HepG2 (cell line): ENCODE results near the gene LRRC8E. TPM values are rescaled to one million over a fixed set of nuclear protein-coding genes. Genes with fewer than 3 reads are reported as not detected.

ENCODE experiments used
- CENPX ChIP-seq: sonication (generic); formaldehyde crosslinking; IDR thresholded peaks from 2 replicates; pipeline ENCODE4 v1.9.0; 2021; ENCODE audit warnings: mild to moderate bottlenecking, missing genetic modification reagents, moderate library complexity
- ETV5 ChIP-seq: IDR thresholded peaks from 2 replicates; pipeline ENCODE4 v1.6.1; 2018; ENCODE audit warnings: missing biosample characterization, missing genetic modification reagents, inconsistent platforms, borderline replicate concordance
- FOXA3 ChIP-seq: IDR thresholded peaks from 2 replicates; pipeline ENCODE4 v1.6.1; 2016; ENCODE audit warnings: missing genetic modification reagents, missing compliant biosample characterization
- HDAC6 ChIP-seq: fragments of 200-600 bp; sonication (generic); IDR thresholded peaks from 2 replicates; pipeline ENCODE4 v1.7.0; 2017; ENCODE audit warnings: mild to moderate bottlenecking, antibody characterized with exemption, low read length, low read depth
- HMG20A ChIP-seq: IDR thresholded peaks from 2 replicates; pipeline ENCODE4 v1.6.1; 2016; ENCODE audit warnings: borderline replicate concordance
- KMT2B ChIP-seq: IDR thresholded peaks from 2 replicates; pipeline ENCODE4 v1.6.1; 2016; ENCODE audit warnings: missing genetic modification reagents, missing compliant biosample characterization
- MAFK ChIP-seq, 2 experiments: IDR thresholded peaks in 1 of 2; conservative IDR thresholded peaks in 1 of 2; 2 replicates each; pipeline ENCODE4 v1.6.1; 2011; ENCODE audit warnings: improper control_type of control experiment in 2 of 2, low read length in 2 of 2
- NCOR1 ChIP-seq: fragments of 200-600 bp; sonication (generic); IDR thresholded peaks from 2 replicates; pipeline ENCODE4 v1.7.0; 2017; ENCODE audit warnings: antibody characterized with exemption, low read length, borderline replicate concordance
- PAXIP1 ChIP-seq: sonication (generic); formaldehyde crosslinking; conservative IDR thresholded peaks from 2 replicates; pipeline ENCODE4 v1.4.0; 2020; ENCODE audit warnings: mild to moderate bottlenecking, missing genetic modification reagents, moderate library complexity
- POGK ChIP-seq: sonication (generic); formaldehyde crosslinking; conservative IDR thresholded peaks from 2 replicates; pipeline ENCODE4 v1.8.0; 2022; ENCODE audit warnings: mild to moderate bottlenecking, moderate library complexity, missing genetic modification reagents
- SMAD9 ChIP-seq: sonication (generic); formaldehyde crosslinking; IDR thresholded peaks from 2 replicates; pipeline ENCODE4 v1.5.1; 2020; ENCODE audit warnings: mild to moderate bottlenecking, missing genetic modification reagents
- SOX5 ChIP-seq: IDR thresholded peaks from 2 replicates; pipeline ENCODE4 v1.6.1; 2016; ENCODE audit warnings: borderline replicate concordance
- ZNF282 ChIP-seq: fragments of 450-650 bp; IDR thresholded peaks from 2 replicates; pipeline ENCODE4 v1.6.1; 2018; ENCODE audit not compliant: partially characterized antibody
- ZNF296 ChIP-seq: sonication (generic); formaldehyde crosslinking; conservative IDR thresholded peaks from 2 replicates; pipeline ENCODE4 v1.5.0; 2020; ENCODE audit warnings: mild to moderate bottlenecking, missing genetic modification reagents
- ZNF33A ChIP-seq: sonication (generic); formaldehyde crosslinking; IDR thresholded peaks from 2 replicates; pipeline ENCODE4 v1.5.1; 2020; ENCODE audit warnings: missing genetic modification reagents, mild to moderate bottlenecking, moderate library complexity, borderline replicate concordance
- ZNF354B ChIP-seq: sonication (generic); formaldehyde crosslinking; IDR thresholded peaks from 2 replicates; pipeline ENCODE4 v1.8.0; 2022; ENCODE audit warnings: mild to moderate bottlenecking, missing genetic modification reagents
- ZNF432 ChIP-seq: sonication (generic); formaldehyde crosslinking; IDR thresholded peaks from 2 replicates; pipeline ENCODE4 v1.5.0; 2020; ENCODE audit warnings: missing genetic modification reagents, mild to moderate bottlenecking, borderline replicate concordance
- ZNF556 ChIP-seq: sonication (generic); formaldehyde crosslinking; IDR thresholded peaks from 2 replicates; pipeline ENCODE4 v1.4.0; 2020; ENCODE audit warnings: mild to moderate bottlenecking, missing genetic modification reagents, borderline replicate concordance
- ZNF605 ChIP-seq: sonication (generic); formaldehyde crosslinking; IDR thresholded peaks from 2 replicates; pipeline ENCODE4 v1.8.0; 2022; ENCODE audit warnings: mild to moderate bottlenecking, missing genetic modification reagents
- ZNF724P ChIP-seq: sonication (generic); formaldehyde crosslinking; IDR thresholded peaks from 2 replicates; pipeline ENCODE4 v1.8.0; 2022; ENCODE audit warnings: missing genetic modification reagents, borderline replicate concordance
- ZNF83 ChIP-seq: sonication (generic); formaldehyde crosslinking; IDR thresholded peaks from 2 replicates; pipeline ENCODE4 v1.4.0; 2020; ENCODE audit warnings: missing genetic modification reagents, mild to moderate bottlenecking, borderline replicate concordance
- polyA plus RNA-seq, 8 experiments: library from polyadenylated mRNA; depleted of rRNA in 3 of 8; stranded (reverse) in 7 of 8; unstranded in 1 of 8; fragments of >200 nt; fragmentation: Illumina TruSeq in 4 of 8; extraction: Trizol in 4 of 8; gene quantifications; 2 replicates each; pipeline versions ENCODE4 v1.2.1 to v1.2.3, GENCODE V29; 2011 to 2016; ENCODE audit warnings: low read depth in 4 of 8, missing spikeins in 1 of 8, mixed read lengths in 1 of 8; ENCODE audit not compliant: insufficient read depth in 1 of 8
- total RNA-seq, 5 experiments: library from RNA; depleted of rRNA; stranded (reverse); fragments of >200 nt; fragmentation: Illumina TruSeq; extraction: Trizol; gene quantifications; 2 replicates each; pipeline ENCODE4 v1.2.3, GENCODE V29; 2016; ENCODE audit warnings: low read depth in 1 of 5
- TF ChIP-seq, protein P1 (sequence below): sonication (generic); IDR thresholded peaks from 2 replicates; pipeline ENCODE4 v1.6.1; 2016; ENCODE audit warnings: low read depth, borderline replicate concordance
- TF ChIP-seq, protein P2 (sequence below): IDR thresholded peaks from 2 replicates; pipeline ENCODE4 v1.6.1; 2018; ENCODE audit warnings: missing genetic modification reagents, mild to moderate bottlenecking, missing compliant biosample characterization

LRRC8E gene
- total and polyA plus RNA-seq, 2 of the 13 experiments (the other 11 are each of a cell fraction or from before 2014, with no cell fraction given): 8.0 to 10.3 TPM

DNA sequence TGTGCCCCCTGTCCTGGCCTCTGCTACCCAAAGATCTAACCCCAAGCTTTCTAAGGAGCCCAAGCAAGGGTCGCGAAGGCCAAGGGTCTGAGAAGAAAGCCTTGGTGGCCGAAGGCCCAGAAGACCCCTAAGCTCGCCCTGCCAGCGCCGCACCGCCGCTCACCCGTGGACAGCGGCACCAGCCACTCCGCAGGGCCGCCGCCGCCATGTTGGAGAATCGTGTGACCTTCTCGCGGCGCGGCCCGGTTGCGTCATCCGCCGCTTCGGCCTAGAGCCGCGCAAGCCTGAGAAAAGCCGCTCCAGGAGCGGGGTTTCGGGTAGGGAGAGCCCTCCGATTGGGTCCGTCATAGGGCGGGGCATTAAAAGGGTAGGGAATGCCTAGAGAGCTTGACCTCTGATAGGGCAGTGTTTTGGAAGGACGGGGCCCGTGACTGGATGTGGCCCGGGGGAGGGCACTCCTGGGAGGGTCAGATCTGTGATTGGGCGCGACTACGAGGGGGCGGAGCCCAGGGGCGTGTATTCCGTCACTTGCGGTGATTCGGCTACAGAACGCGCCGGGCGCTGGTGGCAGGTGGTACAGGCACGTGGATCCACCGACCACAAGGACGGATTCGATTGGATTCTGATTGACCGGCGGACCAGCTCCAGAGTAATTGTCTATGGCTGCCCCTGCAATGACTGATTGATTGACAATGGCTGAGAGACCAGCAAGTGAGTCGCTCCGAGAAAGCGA lies 55.3 kb downstream of the LRRC8E start, which contains the start of gene TIMM44 (continued):
- TF ChIP-seq PAXIP1 (CRISPR knock-in tag): peak; percentile 55
- TF ChIP-seq KMT2B (CRISPR knock-in tag): peak; percentile 71
- 0 out of 2 replicates have a peak, but pooled peaks have one; percentile 76 for TF ChIP-seq ZNF354B
- no peak; the same call in 1 of the 2 replicates for TF ChIP-seq ZNF724P (CRISPR knock-in tag)
- TF ChIP-seq ZNF282: no peak
- no peak; the same call in 1 of the 2 replicates for TF ChIP-seq FOXA3 (CRISPR knock-in tag)
- TF ChIP-seq CENPX (CRISPR knock-in tag): no peak
- TF ChIP-seq ZNF33A (CRISPR knock-in tag): no peak
- no peak for TF ChIP-seq HMG20A (CRISPR knock-in tag)
- TF ChIP-seq, protein P1, sequence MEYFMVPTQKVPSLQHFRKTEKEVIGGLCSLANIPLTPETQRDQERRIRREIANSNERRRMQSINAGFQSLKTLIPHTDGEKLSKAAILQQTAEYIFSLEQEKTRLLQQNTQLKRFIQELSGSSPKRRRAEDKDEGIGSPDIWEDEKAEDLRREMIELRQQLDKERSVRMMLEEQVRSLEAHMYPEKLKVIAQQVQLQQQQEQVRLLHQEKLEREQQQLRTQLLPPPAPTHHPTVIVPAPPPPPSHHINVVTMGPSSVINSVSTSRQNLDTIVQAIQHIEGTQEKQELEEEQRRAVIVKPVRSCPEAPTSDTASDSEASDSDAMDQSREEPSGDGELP: 0 out of 2 replicates have a peak, but pooled peaks have one; percentile 7
- TF ChIP-seq NCOR1: no peak; the same call in 1 of the 2 replicates
- TF ChIP-seq ETV5 (CRISPR knock-in tag): no peak; the same call in 1 of the 2 replicates
- TF ChIP-seq ZNF296 (CRISPR knock-in tag): no peak
- peak; percentile 7; the same call in 1 of the 2 replicates for TF ChIP-seq SOX5 (CRISPR knock-in tag)
- TF ChIP-seq, protein P2, sequence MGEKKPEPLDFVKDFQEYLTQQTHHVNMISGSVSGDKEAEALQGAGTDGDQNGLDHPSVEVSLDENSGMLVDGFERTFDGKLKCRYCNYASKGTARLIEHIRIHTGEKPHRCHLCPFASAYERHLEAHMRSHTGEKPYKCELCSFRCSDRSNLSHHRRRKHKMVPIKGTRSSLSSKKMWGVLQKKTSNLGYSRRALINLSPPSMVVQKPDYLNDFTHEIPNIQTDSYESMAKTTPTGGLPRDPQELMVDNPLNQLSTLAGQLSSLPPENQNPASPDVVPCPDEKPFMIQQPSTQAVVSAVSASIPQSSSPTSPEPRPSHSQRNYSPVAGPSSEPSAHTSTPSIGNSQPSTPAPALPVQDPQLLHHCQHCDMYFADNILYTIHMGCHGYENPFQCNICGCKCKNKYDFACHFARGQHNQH (CRISPR knock-in tag): peak; percentile 85
- no peak for TF ChIP-seq MAFK (conservative IDR thresholded peaks at IDR 0.05 in 1 of 2, IDR thresholded peaks at IDR 0.05 in 1 of 2; ENCODE audit: low read length in 2 of 2)
- TF ChIP-seq SMAD9: peak; percentile 69; the same call in 1 of the 2 replicates
- TF ChIP-seq ZNF605 (CRISPR knock-in tag): peak; percentile 79
- TF ChIP-seq ZNF556 (CRISPR knock-in tag): no peak; the same call in 1 of the 2 replicates
- TF ChIP-seq ZNF432 (CRISPR knock-in tag): no peak
- no peak for TF ChIP-seq ZNF83 (CRISPR knock-in tag)
- peak; percentile 72 for TF ChIP-seq POGK (CRISPR knock-in tag)
- no peak for TF ChIP-seq HDAC6
